NT2/D1 (cell line): ENCODE results near the gene AMZ1.
"Not testable (repeated sequence)": the region's sequence is repeated elsewhere in the genome, so short reads cannot be mapped to it uniquely, and the experiment has no call there.

Source experiments
- DNase-seq: peaks from one replicate; pipeline ENCODE4 v3.0.0-alpha.2; 2011; ENCODE audit warnings: low read depth, low spot score
- H3K27me3 ChIP-seq: 2 replicates; pipeline ENCODE4 v1.6.0; 2011; ENCODE audit warnings: mild to moderate bottlenecking; ENCODE audit not compliant: insufficient read length, insufficient read depth
- H3K36me3 ChIP-seq: 2 replicates; pipeline ENCODE4 v1.6.1; 2011; ENCODE audit warnings: mild to moderate bottlenecking, low read length, mixed read lengths; ENCODE audit not compliant: insufficient read depth, insufficient read length
- H3K4me1 ChIP-seq: 2 replicates; pipeline ENCODE4 v1.5.1; 2011; ENCODE audit not compliant: insufficient read depth, insufficient read length
- H3K4me3 ChIP-seq: 2 replicates; pipeline ENCODE4 v1.5.1; 2011; ENCODE audit warnings: low read depth; ENCODE audit not compliant: insufficient read length
- H3K9ac ChIP-seq: 2 replicates; pipeline ENCODE4 v1.6.0; 2011; ENCODE audit warnings: low read depth; ENCODE audit not compliant: insufficient read length
- H3K9me3 ChIP-seq: 2 replicates; pipeline ENCODE4 v1.5.1; 2011; ENCODE audit warnings: mild to moderate bottlenecking, low read length; ENCODE audit not compliant: insufficient read depth
- SUZ12 ChIP-seq: IDR thresholded peaks from 2 replicates; pipeline ENCODE4 v1.6.1; 2011; ENCODE audit not compliant: insufficient read length, insufficient read depth; ENCODE audit errors: extremely low read depth
- YY1 ChIP-seq: IDR thresholded peaks from 2 replicates; pipeline ENCODE4 v1.6.1; 2011; ENCODE audit not compliant: insufficient read length, insufficient read depth
- ZNF274 ChIP-seq: IDR thresholded peaks from 2 replicates; pipeline ENCODE4 v1.6.1; 2011; ENCODE audit warnings: mild to moderate bottlenecking, low read depth, low read length

Gene AMZ1

DNA sequence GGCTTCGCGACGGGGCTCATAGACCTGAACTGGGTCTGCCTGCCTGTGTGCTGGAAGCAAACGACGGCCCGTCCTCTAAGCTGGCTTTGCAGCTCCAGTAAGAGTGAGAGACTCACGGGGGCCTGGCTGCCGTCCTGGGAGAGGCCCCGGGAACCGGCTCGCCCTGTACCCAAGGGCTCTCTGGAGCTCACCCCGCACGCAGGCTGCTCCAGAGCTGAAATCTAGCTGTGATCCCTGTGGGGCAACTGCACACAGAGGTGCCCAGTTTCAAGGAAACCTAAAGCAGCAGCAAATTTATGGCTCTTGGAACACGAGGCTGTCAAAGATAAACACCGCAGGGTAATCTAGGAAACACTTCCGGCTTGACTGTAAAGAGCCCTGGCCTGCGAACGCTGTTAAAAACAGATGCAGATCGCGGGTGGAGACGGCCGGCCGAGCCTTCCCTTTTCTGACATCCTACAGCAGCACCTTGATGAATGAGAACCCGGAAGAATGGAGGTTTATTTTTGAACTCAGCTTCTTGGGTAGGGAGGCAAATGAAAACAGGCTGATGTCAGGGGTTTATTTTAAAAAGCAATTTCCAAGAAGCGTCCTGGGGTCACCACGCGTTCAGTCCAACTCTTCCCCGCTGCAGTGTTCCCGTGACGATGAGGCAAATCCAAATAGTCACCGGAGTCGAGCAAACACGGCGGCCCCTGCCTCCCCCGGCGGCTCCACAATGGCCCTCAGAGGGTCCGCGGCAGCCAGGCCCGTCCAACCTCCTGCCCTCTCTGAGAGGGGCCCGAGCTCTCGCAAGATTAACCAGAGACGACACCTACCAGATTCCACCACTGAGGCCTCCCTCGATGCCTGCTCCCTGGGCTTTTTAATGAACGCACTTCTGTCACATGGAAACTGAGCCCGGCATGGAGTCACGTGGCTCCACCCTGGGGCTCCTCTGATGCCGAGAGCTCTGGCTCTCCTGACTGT, 29.6 kb downstream of the AMZ1 start:
- no peak for DNase-seq
- Histone ChIP-seq H3K36me3 (peaks cover 3% of the 10 kb centered on the region), H3K4me1 (peaks cover 17% of the 10 kb centered on the region), H3K9ac (no peak overlapping the region), H3K27me3 (no peaks in the 10 kb centered on the region), H3K4me3 (no peak overlapping the region), H3K9me3 (no peaks in the 10 kb centered on the region)
- no peak for TF ChIP-seq SUZ12
- TF ChIP-seq ZNF274, result no peak
- no peak for TF ChIP-seq YY1

GRCh38 chr7:2718296-2718965, 30.4 kb downstream of the AMZ1 start:
- H3K4me3 ChIP-seq, result no peak overlapping the region
- no peaks in the 10 kb centered on the region for H3K27me3 ChIP-seq
- H3K9me3 ChIP-seq, result no peaks in the 10 kb centered on the region
- no peak for DNase-seq
- H3K9ac ChIP-seq, result no peak overlapping the region
- H3K36me3 ChIP-seq, result peaks cover 8% of the 10 kb centered on the region
- no peak for TF ChIP-seq SUZ12
- TF ChIP-seq YY1, result no peak
- no peak for TF ChIP-seq ZNF274
- peaks cover 9% of the 10 kb centered on the region for H3K4me1 ChIP-seq

DNA sequence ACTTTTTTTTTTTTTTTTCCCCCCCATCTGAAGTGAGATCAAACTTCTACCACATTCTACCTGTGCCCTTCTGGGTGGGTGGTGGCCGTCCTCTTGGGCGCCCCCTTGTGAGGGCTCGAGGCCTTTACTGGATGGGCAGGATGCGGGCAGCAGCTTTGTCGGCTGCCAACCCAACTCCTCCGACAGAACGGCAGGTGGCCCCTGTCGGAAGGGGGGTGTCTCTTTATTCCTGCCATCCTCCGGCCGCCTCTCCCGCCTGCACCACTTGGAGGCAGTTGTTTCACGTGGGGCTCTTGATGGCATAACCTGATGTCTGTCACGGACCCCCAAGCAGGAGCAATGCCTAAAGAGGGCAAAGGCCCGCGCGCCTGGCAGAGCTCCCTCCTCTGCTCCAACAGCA, 31.0 kb downstream of the AMZ1 start:
- H3K9me3 ChIP-seq, result no peaks in the 10 kb centered on the region
- DNase-seq, result peak; percentile 42
- H3K4me1 ChIP-seq, result peaks cover 6% of the 10 kb centered on the region
- TF ChIP-seq YY1, result no peak
- TF ChIP-seq SUZ12, result no peak
- TF ChIP-seq ZNF274, result no peak
- no peaks in the 10 kb centered on the region for H3K27me3 ChIP-seq
- peaks cover 10% of the 10 kb centered on the region for H3K36me3 ChIP-seq
- H3K9ac ChIP-seq, result no peak overlapping the region
- no peak overlapping the region for H3K4me3 ChIP-seq

DNA sequence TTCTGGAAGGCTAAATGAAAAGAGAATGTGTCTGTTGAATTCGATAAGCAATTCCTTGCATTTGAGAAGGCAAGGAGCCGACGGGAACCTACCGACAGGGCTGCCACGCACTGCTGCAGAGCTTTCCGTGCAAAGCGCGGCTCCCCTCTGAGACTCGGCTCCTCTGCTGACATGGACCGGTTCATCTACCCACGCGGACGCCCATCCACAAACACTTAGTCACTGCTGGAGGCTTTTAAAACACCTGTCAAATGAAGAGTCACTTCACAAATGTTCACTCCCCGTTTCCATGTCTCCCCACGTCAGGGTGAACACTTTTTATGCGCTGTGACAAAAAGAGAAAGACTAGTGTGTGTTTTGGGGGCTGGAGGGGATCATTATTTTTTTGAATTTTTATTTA, 32.0 kb downstream of the AMZ1 start:
- Histone ChIP-seq H3K36me3 (peaks cover 10% of the 10 kb centered on the region), H3K4me3 (no peak overlapping the region), H3K4me1 (peaks cover 2% of the 10 kb centered on the region), H3K9ac (no peak overlapping the region), H3K27me3 (no peaks in the 10 kb centered on the region), H3K9me3 (no peaks in the 10 kb centered on the region)
- no peak for DNase-seq
- TF ChIP-seq ZNF274 (no peak), SUZ12 (no peak), YY1 (no peak)

DNA sequence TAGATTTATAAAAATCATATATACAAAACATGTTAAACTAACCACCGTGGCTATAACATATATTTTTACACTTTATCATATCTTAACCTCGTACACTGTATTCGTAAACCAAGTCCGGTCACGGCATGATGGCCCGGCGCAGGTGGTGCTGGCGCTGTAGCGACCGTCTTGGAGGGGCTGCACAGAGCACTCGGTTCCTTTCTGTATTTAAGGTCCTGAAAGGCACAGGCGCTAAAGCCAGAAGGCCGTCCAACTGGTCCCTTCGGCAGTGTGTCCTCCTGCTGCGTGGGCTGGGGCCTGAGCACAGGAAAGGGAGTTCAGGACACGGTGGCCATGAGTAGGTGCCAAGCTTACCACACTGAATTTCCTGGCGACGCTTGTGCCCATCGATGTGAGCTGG, 33.8 kb downstream of the AMZ1 start:
- Histone ChIP-seq H3K4me3 (no peak overlapping the region), H3K4me1 (peaks cover 2% of the 10 kb centered on the region), H3K36me3 (peaks cover 26% of the 10 kb centered on the region), H3K27me3 (no peaks in the 10 kb centered on the region), H3K9ac (no peak overlapping the region), H3K9me3 (no peaks in the 10 kb centered on the region)
- DNase-seq, result no peak
- no peak for TF ChIP-seq YY1

DNA sequence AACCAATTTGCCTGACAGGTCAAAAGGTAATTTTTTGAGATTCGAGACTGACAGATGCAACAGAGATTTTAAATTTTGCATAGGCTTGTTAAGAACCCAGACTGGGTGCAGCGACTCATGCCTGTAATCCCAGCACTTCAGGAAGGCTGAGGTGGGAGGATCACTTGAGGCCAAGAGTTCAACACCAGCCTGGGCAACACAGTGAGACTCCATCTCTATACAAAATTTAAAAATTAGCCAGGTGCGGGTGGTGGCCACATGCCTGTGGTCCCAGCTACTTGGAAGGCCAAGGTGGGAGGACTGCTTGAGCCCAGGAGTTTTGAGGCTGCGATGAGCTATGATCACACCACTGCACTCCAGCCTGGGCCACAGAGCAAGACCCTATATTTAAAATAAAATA, 34.6 kb downstream of the AMZ1 start:
- DNase-seq, result no peak
- TF ChIP-seq SUZ12, result no peak
- no peak for TF ChIP-seq YY1
- TF ChIP-seq ZNF274, result no peak
- Histone ChIP-seq H3K27me3 (no peaks in the 10 kb centered on the region), H3K4me1 (peaks cover 2% of the 10 kb centered on the region), H3K9me3 (no peaks in the 10 kb centered on the region), H3K9ac (no peak overlapping the region), H3K36me3 (peaks cover 31% of the 10 kb centered on the region), H3K4me3 (no peak overlapping the region)

- no peaks in the 10 kb centered on the region for H3K9me3 ChIP-seq
- TF ChIP-seq YY1 (no peak), SUZ12 (no peak), ZNF274 (no peak)
- H3K27me3 ChIP-seq, result no peaks in the 10 kb centered on the region
- H3K36me3 ChIP-seq, result peaks cover 32% of the 10 kb centered on the region
- H3K9ac ChIP-seq, result no peak overlapping the region
- H3K4me3 ChIP-seq, result no peak overlapping the region
- peaks cover 2% of the 10 kb centered on the region for H3K4me1 ChIP-seq
- DNase-seq, result no peak
These were observed 35.3 kb downstream of the AMZ1 start for GRCh38 chr7:2723138-2723850.

DNA sequence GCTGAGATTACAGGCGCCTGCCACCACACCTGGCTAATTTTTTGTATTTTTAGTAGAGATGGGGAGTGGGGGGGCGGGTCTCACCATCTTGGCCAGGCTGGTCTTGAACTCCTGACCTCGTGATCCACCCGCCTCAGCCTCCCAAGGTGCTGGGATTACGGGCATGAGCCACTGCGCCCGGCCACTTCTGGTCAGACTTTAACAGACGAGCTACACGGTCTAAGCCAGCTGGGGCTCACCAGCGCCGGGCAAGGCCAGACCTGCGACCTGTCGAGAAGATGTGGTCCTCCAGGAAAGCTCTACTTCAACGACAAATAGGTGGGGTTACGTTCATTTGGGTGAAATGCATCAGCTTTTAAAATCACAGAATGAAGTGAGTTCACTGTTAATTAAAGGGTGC, 36.0 kb downstream of the AMZ1 start:
- not testable (repeated sequence) for H3K27me3 ChIP-seq, H3K4me1 ChIP-seq, H3K9ac ChIP-seq, H3K9me3 ChIP-seq, H3K4me3 ChIP-seq, DNase-seq
- H3K36me3 ChIP-seq, result peaks cover 37% of the 10 kb centered on the region
